DOHH2 (cell line): ENCODE results near the gene GMPR2.

Source experiments
- CTCF ChIP-seq: fragments of 200-600 bp; sonication (generic); IDR thresholded peaks from one replicate; pipeline ENCODE4 v1.5.1; 2014; ENCODE audit warnings: antibody characterized with exemption, mild to moderate bottlenecking, low read depth, low read length; ENCODE audit not compliant: poor library complexity, severe bottlenecking
- EZH2phosphoT487 ChIP-seq: fragments of 200-600 bp; sonication (generic); IDR thresholded peaks from 2 replicates; pipeline ENCODE4 v1.6.1; 2017; ENCODE audit warnings: borderline replicate concordance, mild to moderate bottlenecking, antibody characterized with exemption, low read length, moderate library complexity, mixed read lengths

DNA sequence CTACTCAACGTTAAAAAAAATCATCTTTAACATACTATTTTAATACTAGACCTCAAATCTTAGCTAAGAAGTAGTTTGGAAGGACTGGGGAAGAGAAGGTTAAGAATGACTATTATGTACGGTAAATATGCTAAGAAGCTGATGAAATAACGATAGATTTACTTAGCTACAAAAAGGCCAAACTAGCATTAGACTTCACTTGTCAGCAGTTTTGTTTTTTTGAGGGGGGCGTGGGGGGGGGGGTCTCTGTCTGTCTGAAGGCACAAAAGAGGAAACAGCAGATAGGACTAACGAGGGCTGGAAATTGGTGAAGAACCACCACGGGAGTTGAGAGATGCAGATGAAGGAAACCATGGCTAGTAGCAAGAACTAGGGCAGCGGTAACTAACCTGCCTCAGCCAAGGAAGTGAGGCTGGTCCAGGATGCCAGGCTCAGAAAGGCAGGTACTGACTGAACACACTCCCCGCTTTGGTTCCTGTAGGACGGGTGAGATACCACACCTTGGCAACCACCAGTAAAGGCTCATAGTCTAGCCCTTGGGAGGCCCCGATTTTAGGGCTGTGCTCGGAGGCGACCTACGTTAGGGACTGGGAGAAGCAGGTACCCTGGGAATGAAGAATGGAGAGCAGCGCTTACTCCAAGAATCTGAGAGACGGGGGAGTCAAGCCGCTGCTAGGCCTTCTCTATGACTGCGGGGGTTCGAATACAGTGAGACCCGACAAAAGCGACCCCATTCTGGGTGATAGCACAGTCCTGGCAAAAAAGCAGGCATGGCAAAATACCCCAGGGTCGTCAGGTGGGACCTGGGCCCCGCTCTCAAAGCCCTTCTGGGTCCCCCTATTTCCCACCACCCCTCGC, 1.2 kb upstream of the GMPR2 start:
- no peak for TF ChIP-seq CTCF
- TF ChIP-seq EZH2phosphoT487, result no peak
